GM21390 (cell line): ENCODE results near the gene LMO2.
"Not testable (repeated sequence)": the region's sequence is repeated elsewhere in the genome, so short reads cannot be mapped to it uniquely, and the experiment has no call there.

Experiments
- ATAC-seq: cut with Tn5 transposase; IDR thresholded peaks from one replicate; pipeline ENCODE4 v1.9.1; 2021; ENCODE audit not compliant: unreplicated experiment

The LMO2 gene

DNA sequence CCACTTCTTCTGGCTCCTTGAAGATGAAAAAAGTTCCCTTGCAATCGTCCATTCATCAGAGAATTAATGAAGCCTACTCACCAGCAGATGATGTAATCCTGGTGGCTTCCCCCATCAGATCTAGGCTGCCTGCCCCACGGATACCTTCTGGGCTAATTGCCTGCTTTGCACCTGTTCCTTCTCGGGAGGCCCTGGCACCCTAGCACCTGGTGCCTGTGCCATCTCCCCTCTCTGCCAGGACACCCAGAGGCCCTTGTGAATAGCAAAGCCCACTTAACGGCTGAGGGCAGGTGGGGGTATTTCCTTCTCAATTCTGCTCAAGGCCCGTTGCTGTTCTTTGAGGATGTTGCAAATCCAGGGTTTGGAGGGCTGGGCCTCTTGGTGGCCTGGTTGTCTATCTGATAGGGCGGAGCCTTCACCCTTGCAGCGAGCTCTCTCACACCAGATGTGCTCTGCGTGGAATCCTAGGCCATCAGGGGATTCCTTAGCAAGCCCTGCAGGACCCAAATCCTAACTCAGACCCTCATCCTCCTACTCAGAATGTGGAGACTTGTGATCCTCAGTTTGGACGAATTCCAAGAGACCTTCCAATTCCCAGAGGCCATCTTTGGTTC lies at the start of gene LMO2:
Gene LMO2, minus strand, starts transcription at position 363 of the 614 bp plus-strand sequence. CDS start 22,360 bp downstream, outside the sequence.
- no peak for ATAC-seq

DNA sequence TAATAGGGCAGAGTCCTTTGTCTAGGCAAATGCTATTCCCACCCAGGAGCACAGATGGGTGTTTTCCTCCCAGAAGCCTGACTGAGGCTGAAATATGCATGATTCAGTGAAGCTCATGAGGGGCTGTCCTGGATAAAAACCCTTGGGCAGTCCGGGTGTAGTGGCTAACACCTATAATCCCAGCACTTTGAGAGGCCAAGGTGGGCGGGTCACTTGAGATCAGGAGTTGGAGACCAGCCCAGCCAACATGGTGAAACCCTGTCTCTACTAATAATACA lies 48.6 kb upstream of the LMO2 start:
- no peak for ATAC-seq

GRCh38 chr11:33936725-33937604 lies 45.1 kb upstream of the LMO2 start:
- ATAC-seq, result no peak

DNA sequence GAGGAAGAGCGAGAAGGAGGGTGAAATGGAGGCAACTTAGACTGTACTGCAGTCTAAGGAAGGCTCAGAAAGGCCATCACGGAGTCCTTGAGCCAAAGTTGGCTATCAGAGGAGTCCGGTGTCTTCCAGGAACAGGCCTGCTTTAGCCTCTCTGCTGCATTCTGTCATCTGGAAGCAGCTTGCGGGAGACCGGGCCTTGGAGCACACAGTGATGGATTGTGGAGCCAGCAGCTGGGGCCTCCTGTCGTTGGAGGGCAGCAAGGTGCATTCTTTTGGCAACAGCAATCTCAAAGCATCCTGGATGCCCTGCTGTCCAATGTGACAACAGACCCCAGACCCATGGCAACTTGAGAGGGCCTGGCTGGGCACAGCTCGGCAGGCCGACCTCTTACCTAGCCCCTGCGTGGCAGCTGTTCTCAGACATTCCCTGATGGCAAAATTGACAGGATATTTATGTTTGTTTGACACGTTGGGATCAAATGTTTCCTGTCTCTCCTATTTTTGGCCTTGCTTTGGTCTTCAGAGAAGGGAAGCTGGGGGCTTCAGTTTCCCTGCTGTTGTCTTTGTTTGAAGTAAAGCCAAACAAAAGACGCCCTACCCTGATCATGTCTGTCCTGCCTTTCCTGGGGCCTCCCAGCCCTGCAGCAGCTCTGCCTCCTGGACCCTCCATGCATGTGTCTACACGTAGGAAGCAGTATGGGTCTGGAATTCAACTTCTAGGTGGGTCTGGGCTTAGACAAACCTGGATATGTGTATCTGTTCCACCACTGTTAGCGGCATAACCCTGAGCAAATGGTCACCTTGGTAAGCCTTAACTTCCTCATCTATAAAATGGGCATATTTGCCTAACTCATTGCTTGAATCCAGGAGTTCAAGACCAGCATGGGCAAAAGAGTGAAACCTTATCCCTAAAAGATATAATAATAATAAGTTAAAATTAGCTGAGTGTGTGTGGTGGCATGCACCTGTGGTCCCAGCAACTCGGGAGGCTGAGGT lies 43.9 kb upstream of the LMO2 start:
- ATAC-seq, result no peak

- no peak for ATAC-seq
Measured at GRCh38 chr11:33935005-33935404, 43.1 kb upstream of the LMO2 start.

DNA sequence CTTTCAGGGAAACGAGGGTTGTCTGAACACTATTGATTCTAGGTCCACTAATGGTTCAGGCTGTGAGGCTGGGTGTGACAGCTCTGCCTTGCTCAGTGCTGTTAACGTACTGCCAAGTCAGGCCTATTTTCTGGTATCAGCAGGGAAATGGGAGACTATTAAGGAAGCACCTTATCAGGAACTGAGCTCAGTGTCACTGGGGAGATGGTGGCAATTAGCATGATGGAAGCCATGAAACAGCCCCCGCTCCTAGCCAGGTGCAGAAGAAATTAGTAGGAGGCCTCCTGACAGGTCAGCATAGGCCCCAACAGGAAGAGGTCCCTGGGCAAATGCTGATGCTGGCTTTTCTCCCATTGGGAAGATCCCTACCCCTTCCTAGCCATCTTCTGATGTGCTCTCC lies 42.6 kb upstream of the LMO2 start:
- ATAC-seq, result no peak

- ATAC-seq, result no peak
Measured at GRCh38 chr11:33933602-33934001, 41.7 kb upstream of the LMO2 start.

- no peak for ATAC-seq
Measured at GRCh38 chr11:33932721-33933120, 40.8 kb upstream of the LMO2 start.

DNA sequence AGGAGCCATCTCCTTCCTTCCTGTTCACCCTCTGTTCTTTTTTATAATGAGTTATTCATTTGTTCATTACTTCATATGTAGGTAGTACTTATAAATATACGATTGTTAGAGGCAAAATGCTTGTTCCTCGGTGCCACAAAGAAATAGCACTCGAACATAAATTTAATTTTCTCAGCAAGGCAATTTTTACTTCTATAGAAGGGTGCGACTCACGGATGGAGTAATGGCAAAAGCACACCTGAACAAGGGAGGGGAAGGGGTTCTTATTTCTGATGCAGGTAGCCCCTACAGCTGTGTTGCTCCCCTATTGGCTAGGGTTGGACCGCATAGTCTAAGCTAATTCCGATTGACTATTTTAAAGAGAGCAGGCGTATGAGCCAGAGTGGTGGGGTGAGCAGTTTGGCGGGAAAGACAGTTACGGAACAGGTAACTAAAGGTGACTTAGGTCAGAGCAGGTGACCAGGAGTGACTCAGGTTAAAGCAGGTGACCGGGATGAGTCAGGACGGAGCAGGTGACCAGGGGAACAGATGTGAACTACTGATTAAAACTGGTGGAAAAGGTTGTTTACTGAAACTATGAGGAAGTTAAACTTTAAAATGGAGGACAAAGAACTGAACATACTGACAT lies 40.0 kb upstream of the LMO2 start:
- not testable (repeated sequence) for ATAC-seq

DNA sequence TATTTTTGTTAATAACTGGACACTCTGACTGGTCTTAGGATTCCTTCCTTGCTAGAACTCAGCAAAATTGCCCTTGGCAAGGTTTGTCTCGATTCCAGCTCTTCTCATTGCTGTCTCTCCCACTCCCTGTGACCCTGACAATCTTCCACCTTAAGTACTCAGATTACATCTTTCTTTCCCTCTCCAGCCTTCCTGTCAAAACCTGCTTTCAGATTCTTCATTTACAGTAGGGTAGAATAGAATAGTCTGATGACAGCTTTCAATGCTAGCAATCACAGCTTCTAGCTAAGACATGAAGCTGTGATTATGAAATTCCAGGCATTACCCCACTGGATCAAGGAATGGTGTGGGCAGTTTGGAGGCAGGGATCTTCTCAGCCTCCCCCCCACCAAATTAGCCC lies 39.2 kb upstream of the LMO2 start:
- ATAC-seq, result no peak

GRCh38 chr11:33930317-33931021 lies 38.6 kb upstream of the LMO2 start:
- no peak for ATAC-seq

GRCh38 chr11:33928564-33928963 lies 36.7 kb upstream of the LMO2 start:
- no peak for ATAC-seq

DNA sequence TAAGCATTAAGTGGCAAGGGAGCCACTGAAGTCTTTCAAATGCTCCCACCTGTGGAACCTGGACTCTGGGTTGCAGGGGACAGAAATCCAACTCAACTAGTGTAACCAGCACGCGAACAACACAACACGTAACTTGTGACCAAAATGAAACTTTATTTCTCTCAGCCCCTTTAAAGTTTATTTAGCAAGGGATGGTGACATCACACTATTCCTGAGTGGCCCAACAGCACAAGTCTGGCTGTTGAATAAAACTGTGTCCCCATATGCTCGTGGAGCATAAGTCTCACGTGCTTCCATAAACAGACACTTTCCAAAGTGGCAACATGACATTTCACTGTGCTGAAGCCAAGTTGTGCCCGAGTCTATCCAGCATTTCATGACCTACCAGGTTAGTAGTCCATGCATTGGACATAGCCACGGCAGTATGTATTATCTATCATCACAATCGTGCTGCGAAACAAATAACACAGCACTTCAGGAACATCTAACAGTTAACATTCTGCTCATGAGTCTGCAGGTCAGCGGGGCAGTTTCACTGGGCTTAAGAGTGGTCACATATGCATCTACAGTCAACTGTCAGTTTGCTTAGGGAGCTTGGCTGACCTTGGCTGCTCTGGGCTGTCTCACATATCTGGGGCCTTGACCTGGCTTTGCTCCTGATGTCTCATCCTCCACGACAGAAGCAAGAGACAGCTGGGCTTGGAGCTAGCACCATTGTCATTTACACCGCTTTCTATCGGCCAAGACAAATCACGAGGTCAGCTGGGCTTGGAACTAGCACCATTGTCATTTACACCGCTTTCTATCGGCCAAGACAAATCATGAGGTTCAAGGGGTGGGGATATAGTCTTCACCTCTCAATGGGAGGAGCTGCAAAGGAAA lies 35.0 kb upstream of the LMO2 start:
- no peak for ATAC-seq

DNA sequence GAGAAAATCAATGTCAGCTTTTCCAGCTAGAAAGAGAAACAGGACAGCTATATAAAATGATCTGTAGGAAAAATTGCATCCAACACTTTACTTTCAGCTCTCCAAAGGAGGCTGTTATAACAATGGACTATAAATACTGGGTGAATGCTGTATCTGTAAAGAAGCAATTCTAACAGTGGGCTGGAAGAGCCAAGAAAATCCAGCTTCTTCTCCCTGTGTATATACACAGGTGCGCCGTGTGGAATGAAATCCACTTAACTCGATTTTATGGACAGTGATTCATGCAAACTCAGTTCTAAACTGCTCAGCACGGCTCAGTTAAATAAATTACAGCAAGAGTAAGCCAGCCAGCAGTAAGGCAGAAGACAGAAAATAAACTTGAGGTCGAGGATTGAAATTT lies 32.5 kb upstream of the LMO2 start:
- ATAC-seq, result no peak

DNA sequence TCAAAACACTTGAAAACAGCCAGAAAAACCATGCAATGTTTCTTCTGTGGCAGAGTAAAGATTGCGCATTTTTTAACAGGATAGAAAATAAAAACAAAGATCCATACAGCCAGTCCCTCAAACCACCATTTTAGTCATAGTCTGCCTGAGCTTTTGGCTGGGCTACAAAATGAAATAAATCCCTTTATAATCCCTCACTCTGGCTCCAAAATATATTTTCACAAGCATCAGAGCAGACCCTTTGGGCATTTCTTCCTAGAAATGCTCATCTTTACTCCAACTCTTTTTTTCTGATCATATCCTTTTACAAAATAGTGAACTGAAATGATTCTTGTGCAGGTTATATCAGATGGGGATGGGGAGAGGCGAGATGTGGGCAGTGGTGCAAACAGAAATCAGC lies 31.8 kb upstream of the LMO2 start:
- no peak for ATAC-seq

GRCh38 chr11:33920838-33921613 lies 29.1 kb upstream of the LMO2 start:
- peak; percentile 93 for ATAC-seq

GRCh38 chr11:33919645-33920044 lies 27.8 kb upstream of the LMO2 start:
- no peak for ATAC-seq

- not testable (repeated sequence) for ATAC-seq
Measured at GRCh38 chr11:33917402-33917801, 25.5 kb upstream of the LMO2 start.

DNA sequence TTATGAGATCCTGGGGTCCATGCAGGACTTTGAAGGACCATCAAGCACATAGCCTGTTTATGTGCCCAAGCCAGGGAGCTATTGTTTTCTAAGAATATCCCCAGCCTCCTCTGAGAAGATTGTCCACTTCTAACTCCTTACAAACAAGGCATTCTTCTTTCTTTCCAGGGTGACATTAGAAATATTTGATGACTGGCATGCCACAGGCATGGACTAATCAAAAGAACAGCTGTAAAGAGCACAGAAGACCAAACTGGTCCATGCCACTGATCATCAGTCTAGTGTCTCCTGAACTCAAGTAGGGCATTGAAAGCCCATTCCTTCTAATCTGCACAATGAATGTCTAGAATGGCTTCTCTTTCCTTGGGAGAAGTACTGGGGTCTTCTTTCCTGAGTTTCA lies 24.9 kb upstream of the LMO2 start:
- ATAC-seq, result no peak
